SK-N-SH (cell line): ENCODE measurements around the gene UAP1L1. TPM values are rescaled to one million over a fixed set of nuclear protein-coding genes. Genes with fewer than 3 reads are reported as not detected.

Source experiments
- CTCF ChIA-PET: fragments of 300-600, 350-600 bp; formaldehyde crosslinking; extraction: SDS; loops from one replicate; lab custom pipeline; 2021; lab: Yijun Ruan, JAX
- POLR2A ChIA-PET: fragments of 350-600 bp; sonication (Branson Sonifier 250); formaldehyde crosslinking; extraction: SDS; loops from one replicate; lab custom pipeline; 2020; ENCODE audit warnings: antibody characterized with exemption, inconsistent platforms; lab: Yijun Ruan, JAX
- DNase-seq: peaks from one replicate; pipeline ENCODE4 v3.0.0; 2012
- H2AFZ ChIP-seq: fragments of 200-600 bp; sonication (generic); 2 replicates; pipeline ENCODE4 v1.8.1; 2016; ENCODE audit warnings: antibody characterized with exemption, mild to moderate bottlenecking, low read depth
- H3F3A ChIP-seq: fragments of 200-600 bp; sonication (generic); replicated peaks from 2 replicates; pipeline ENCODE3; 2016; ENCODE audit warnings: antibody characterized with exemption, mild to moderate bottlenecking; ENCODE audit not compliant: insufficient read depth
- H3K27ac ChIP-seq, 2 experiments: fragments of 200-500 bp in 1 of 2; fragments of 200-600 bp in 1 of 2; sonication (Bioruptor generic) in 1 of 2; sonication (generic), shearing (Covaris generic) in 1 of 2; 2 replicates each; pipeline versions ENCODE4 v1.5.1 to v1.6.1; 2014 to 2016; ENCODE audit warnings: low read depth in 2 of 2, inconsistent platforms in 1 of 2, low read length in 1 of 2, mild to moderate bottlenecking in 1 of 2, mixed read lengths in 1 of 2
- H3K27me3 ChIP-seq: fragments of 200-600 bp; sonication (generic), shearing (Covaris generic); 2 replicates; pipeline ENCODE4 v1.6.1; 2016; ENCODE audit warnings: mixed run types; ENCODE audit not compliant: insufficient read depth
- H3K36me3 ChIP-seq, 2 experiments: fragments of 200-500 bp in 1 of 2; fragments of 200-600 bp in 1 of 2; sonication (Bioruptor generic) in 1 of 2; sonication (generic) in 1 of 2; replicated peaks in 1 of 2; 2 replicates each; pipeline versions ENCODE3 to v1.5.1; 2014 to 2016; ENCODE audit warnings: low read length in 1 of 2, mild to moderate bottlenecking in 1 of 2; ENCODE audit not compliant: insufficient read depth in 2 of 2, control insufficient read depth in 1 of 2
- H3K4me1 ChIP-seq, 2 experiments: fragments of 200-500 bp in 1 of 2; fragments of 200-600 bp in 1 of 2; sonication (Bioruptor generic) in 1 of 2; sonication (generic), shearing (Covaris generic) in 1 of 2; 2 replicates each; pipeline versions ENCODE4 v1.5.1 to v1.6.1; 2014 to 2016; ENCODE audit warnings: low read depth in 1 of 2, low read length in 1 of 2, mixed run types in 1 of 2; ENCODE audit not compliant: insufficient read depth in 2 of 2, control insufficient read depth in 1 of 2
- H3K4me2 ChIP-seq: fragments of 200-600 bp; sonication (generic), shearing (Covaris generic); 2 replicates; pipeline ENCODE4 v1.6.1; 2017; ENCODE audit warnings: mixed run types
- H3K4me3 ChIP-seq, 2 experiments: fragments of 200-500 bp in 1 of 2; fragments of 200-600 bp in 1 of 2; sonication (Bioruptor generic) in 1 of 2; sonication (generic), shearing (Covaris generic) in 1 of 2; 2 replicates each; pipeline versions ENCODE4 v1.5.1 to v1.8.1; 2014 to 2016; ENCODE audit warnings: low read depth in 2 of 2, inconsistent platforms in 1 of 2, low read length in 1 of 2, mild to moderate bottlenecking in 1 of 2, mixed read lengths in 1 of 2, moderate library complexity in 1 of 2
- H3K79me2 ChIP-seq: fragments of 200-600 bp; sonication (generic); 2 replicates; pipeline ENCODE4 v1.8.1; 2017; ENCODE audit warnings: mild to moderate bottlenecking; ENCODE audit not compliant: insufficient read depth
- H3K9ac ChIP-seq: fragments of 200-600 bp; sonication (generic); 2 replicates; pipeline ENCODE4 v1.6.1; 2017; ENCODE audit warnings: mixed run types
- H3K9me2 ChIP-seq: fragments of 200-600 bp; sonication (generic); 2 replicates; pipeline ENCODE4 v1.6.1; 2017; ENCODE audit warnings: mixed run types
- H3K9me3 ChIP-seq: fragments of 200-600 bp; sonication (generic); 2 replicates; pipeline ENCODE4 v1.6.1; 2017; ENCODE audit warnings: mixed run types, mild to moderate bottlenecking, moderate library complexity
- H4K20me1 ChIP-seq: fragments of 200-600 bp; sonication (generic); 2 replicates; pipeline ENCODE4 v1.6.1; 2017; ENCODE audit warnings: mild to moderate bottlenecking, mixed run types; ENCODE audit not compliant: insufficient read depth
- CHD2 ChIP-seq: fragments of 150-350 bp; IDR thresholded peaks from 2 replicates; pipeline ENCODE4 v1.6.1; 2018; ENCODE audit warnings: low read length; ENCODE audit not compliant: partially characterized antibody
- ELF1 ChIP-seq: IDR thresholded peaks from 2 replicates; pipeline ENCODE4 v1.4.0; 2012
- FOSL2 ChIP-seq: IDR thresholded peaks from 2 replicates; pipeline ENCODE4 v1.4.0; 2012; ENCODE audit warnings: low read depth, mild to moderate bottlenecking, moderate library complexity, borderline replicate concordance
- FOXJ3 ChIP-seq: sonication (generic); formaldehyde crosslinking; IDR thresholded peaks from 2 replicates; pipeline ENCODE4 v1.5.1; 2020; ENCODE audit warnings: mild to moderate bottlenecking, missing genetic modification reagents
- FOXM1 ChIP-seq: IDR thresholded peaks from 2 replicates; pipeline ENCODE4 v1.4.0; 2012; ENCODE audit warnings: low read depth, mild to moderate bottlenecking
- GATA2 ChIP-seq: sonication (generic); formaldehyde crosslinking; IDR thresholded peaks from 2 replicates; pipeline ENCODE4 v1.5.0; 2020; ENCODE audit warnings: mild to moderate bottlenecking, missing genetic modification reagents
- MEF2A ChIP-seq: IDR thresholded peaks from 2 replicates; pipeline ENCODE4 v1.4.0; 2012; ENCODE audit warnings: low read depth, borderline replicate concordance
- RAD21 ChIP-seq: IDR thresholded peaks from 2 replicates; pipeline ENCODE4 v1.6.1; 2012; ENCODE audit warnings: mild to moderate bottlenecking, low read length
- RCOR1 ChIP-seq: fragments of 150-350 bp; IDR thresholded peaks from 2 replicates; pipeline ENCODE4 v1.6.1; 2017; ENCODE audit warnings: antibody characterized with exemption, low read length
- SMC3 ChIP-seq: IDR thresholded peaks from 2 replicates; pipeline ENCODE4 v1.6.1; 2012; ENCODE audit warnings: low read depth, low read length, improper control_type of control experiment
- TAF1 ChIP-seq: IDR thresholded peaks from 2 replicates; pipeline ENCODE4 v1.6.1; 2012; ENCODE audit warnings: low read depth, mild to moderate bottlenecking, low read length, moderate library complexity, borderline replicate concordance
- TEAD4 ChIP-seq: IDR thresholded peaks from 2 replicates; pipeline ENCODE4 v1.4.0; 2012; ENCODE audit warnings: mild to moderate bottlenecking, borderline replicate concordance; ENCODE audit not compliant: insufficient read depth
- WGBS: methylation state at CpG from one replicate; pipeline ENCODE4 v1.1.6; 2017; ENCODE audit warnings: low lambda C conversion rate; 5-methylcytosine and 5-hydroxymethylcytosine counted together
- polyA plus RNA-seq, 3 experiments: library from polyadenylated mRNA; depleted of rRNA; stranded (reverse); fragments of >200 nt; gene quantifications; 2 replicates each; pipeline ENCODE4 v1.2.3, GENCODE V29; 2012
- TF ChIP-seq, protein P1 (sequence below): IDR thresholded peaks from 2 replicates; pipeline ENCODE4 v1.6.1; 2012; ENCODE audit warnings: mild to moderate bottlenecking, low read depth, low read length, moderate library complexity
- TF ChIP-seq, protein P2 (sequence below): fragments of 200-600 bp; sonication (generic); IDR thresholded peaks from 2 replicates; pipeline ENCODE4 v1.6.1; 2017; ENCODE audit warnings: antibody characterized with exemption, mild to moderate bottlenecking, moderate library complexity

The UAP1L1 gene
- polyA plus RNA-seq, 1 of the 3 experiments (the other 2 are of a cell fraction): 5.6 TPM

DNA sequence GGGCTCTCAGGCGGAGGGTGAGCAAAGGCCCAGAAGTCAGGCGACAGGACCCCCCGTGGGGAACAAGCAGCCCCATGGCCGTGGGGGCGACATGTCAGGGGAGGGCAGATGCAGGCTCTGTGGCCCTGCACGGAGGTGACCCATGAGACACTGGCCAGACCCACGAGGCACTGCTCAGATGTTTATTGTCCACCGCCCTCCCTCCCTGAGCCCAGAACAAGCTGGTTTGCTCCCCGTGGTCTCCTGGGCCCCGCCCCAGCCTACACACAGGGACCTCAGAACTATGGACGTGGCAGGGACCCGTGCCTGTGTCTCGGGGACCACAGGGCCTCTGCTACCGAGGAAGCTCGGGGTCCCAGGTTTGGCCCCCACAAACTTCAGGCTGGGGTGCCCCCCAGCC is 47.3 kb upstream of the UAP1L1 start:
- Histone ChIP-seq H3K4me1 (peaks cover 5 to 54% of the 10 kb centered on the region in 2 experiments; a peak in 1 of 4 replicates), H3K9me3 (no peaks in the 10 kb centered on the region), H3K27me3 (no peaks in the 10 kb centered on the region), H3K79me2 (0 out of 2 replicates have a peak, but pooled peaks cover 3% of the 10 kb centered on the region), H4K20me1 (no peaks in the 10 kb centered on the region), H3K9me2 (no peaks in the 10 kb centered on the region), H3K36me3 (no peaks in the 10 kb centered on the region), H3F3A (peaks cover 2% of the 10 kb centered on the region), H3K9ac (no peak overlapping the region), H3K27ac (no peak overlapping the region), H3K4me3 (no peak overlapping the region), H3K4me2 (no peak overlapping the region), H2AFZ (no peak overlapping the region)
- CTCF ChIA-PET: interaction anchor here (0.7 to 15.1 kb wide), 44 partner anchors 9 to 301 kb away, joined by 3 to 350 read pairs (median 6); partner anchors contain the start of genes AJM1, C8G, CLIC3 and CYSRT1
- TF ChIP-seq TAF1: no peak
- no peak for TF ChIP-seq FOXM1
- no peak for TF ChIP-seq FOXJ3 (CRISPR knock-in tag)
- no peak for TF ChIP-seq TEAD4
- TF ChIP-seq RCOR1: no peak
- TF ChIP-seq, protein P1, sequence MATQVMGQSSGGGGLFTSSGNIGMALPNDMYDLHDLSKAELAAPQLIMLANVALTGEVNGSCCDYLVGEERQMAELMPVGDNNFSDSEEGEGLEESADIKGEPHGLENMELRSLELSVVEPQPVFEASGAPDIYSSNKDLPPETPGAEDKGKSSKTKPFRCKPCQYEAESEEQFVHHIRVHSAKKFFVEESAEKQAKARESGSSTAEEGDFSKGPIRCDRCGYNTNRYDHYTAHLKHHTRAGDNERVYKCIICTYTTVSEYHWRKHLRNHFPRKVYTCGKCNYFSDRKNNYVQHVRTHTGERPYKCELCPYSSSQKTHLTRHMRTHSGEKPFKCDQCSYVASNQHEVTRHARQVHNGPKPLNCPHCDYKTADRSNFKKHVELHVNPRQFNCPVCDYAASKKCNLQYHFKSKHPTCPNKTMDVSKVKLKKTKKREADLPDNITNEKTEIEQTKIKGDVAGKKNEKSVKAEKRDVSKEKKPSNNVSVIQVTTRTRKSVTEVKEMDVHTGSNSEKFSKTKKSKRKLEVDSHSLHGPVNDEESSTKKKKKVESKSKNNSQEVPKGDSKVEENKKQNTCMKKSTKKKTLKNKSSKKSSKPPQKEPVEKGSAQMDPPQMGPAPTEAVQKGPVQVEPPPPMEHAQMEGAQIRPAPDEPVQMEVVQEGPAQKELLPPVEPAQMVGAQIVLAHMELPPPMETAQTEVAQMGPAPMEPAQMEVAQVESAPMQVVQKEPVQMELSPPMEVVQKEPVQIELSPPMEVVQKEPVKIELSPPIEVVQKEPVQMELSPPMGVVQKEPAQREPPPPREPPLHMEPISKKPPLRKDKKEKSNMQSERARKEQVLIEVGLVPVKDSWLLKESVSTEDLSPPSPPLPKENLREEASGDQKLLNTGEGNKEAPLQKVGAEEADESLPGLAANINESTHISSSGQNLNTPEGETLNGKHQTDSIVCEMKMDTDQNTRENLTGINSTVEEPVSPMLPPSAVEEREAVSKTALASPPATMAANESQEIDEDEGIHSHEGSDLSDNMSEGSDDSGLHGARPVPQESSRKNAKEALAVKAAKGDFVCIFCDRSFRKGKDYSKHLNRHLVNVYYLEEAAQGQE: no peak
- no peak for TF ChIP-seq CHD2
- no peak for TF ChIP-seq MEF2A
- TF ChIP-seq FOSL2: no peak
- no peak for TF ChIP-seq SMC3
- no peak for TF ChIP-seq RAD21
- no peak for TF ChIP-seq GATA2 (CRISPR knock-in tag)
- TF ChIP-seq, protein P2, sequence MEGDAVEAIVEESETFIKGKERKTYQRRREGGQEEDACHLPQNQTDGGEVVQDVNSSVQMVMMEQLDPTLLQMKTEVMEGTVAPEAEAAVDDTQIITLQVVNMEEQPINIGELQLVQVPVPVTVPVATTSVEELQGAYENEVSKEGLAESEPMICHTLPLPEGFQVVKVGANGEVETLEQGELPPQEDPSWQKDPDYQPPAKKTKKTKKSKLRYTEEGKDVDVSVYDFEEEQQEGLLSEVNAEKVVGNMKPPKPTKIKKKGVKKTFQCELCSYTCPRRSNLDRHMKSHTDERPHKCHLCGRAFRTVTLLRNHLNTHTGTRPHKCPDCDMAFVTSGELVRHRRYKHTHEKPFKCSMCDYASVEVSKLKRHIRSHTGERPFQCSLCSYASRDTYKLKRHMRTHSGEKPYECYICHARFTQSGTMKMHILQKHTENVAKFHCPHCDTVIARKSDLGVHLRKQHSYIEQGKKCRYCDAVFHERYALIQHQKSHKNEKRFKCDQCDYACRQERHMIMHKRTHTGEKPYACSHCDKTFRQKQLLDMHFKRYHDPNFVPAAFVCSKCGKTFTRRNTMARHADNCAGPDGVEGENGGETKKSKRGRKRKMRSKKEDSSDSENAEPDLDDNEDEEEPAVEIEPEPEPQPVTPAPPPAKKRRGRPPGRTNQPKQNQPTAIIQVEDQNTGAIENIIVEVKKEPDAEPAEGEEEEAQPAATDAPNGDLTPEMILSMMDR: no peak
- TF ChIP-seq ELF1: no peak
- 77% methylated on average over 7 of the region's 15 CpGs for WGBS
- POLR2A ChIA-PET: interaction anchor here (0.7 to 1.4 kb wide), 3 partner anchors 37 to 82 kb away, joined by 3 to 5 read pairs (median 4); no protein-coding TSS in a partner anchor
- no peak for DNase-seq
